NCI-H2227 treated with DMSO at 0.1 percent for 48 hours (cell line): ENCODE results near the gene BIRC7.

ENCODE experiments used
- DNase-seq: peaks from one replicate; lab custom pipeline; 2025; lab: John Stamatoyannopoulos, UW

Gene BIRC7

GRCh38 chr20:63224412-63225081 is 11.2 kb upstream of the BIRC7 start:
- DNase-seq: peak; percentile 55

DNA sequence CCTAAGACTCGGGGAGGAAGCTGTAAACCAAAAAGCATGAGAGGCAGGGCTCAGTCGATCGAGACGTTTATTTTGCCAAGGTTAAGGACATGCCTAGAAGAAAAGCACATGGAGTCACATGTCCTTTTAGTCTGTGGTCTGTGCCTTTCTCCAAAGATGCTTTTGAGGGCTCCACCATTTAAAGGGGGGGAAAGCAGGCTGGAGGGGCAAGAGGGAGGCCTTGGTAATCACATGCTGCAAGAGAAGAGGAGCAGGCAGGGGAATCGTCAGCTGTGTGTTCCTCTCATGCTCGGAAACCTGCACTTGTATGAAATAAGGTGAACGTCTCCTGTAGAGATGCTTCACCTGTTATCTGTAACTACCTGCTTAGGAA is 10.6 kb upstream of the BIRC7 start:
- peak; percentile 50 for DNase-seq

DNA sequence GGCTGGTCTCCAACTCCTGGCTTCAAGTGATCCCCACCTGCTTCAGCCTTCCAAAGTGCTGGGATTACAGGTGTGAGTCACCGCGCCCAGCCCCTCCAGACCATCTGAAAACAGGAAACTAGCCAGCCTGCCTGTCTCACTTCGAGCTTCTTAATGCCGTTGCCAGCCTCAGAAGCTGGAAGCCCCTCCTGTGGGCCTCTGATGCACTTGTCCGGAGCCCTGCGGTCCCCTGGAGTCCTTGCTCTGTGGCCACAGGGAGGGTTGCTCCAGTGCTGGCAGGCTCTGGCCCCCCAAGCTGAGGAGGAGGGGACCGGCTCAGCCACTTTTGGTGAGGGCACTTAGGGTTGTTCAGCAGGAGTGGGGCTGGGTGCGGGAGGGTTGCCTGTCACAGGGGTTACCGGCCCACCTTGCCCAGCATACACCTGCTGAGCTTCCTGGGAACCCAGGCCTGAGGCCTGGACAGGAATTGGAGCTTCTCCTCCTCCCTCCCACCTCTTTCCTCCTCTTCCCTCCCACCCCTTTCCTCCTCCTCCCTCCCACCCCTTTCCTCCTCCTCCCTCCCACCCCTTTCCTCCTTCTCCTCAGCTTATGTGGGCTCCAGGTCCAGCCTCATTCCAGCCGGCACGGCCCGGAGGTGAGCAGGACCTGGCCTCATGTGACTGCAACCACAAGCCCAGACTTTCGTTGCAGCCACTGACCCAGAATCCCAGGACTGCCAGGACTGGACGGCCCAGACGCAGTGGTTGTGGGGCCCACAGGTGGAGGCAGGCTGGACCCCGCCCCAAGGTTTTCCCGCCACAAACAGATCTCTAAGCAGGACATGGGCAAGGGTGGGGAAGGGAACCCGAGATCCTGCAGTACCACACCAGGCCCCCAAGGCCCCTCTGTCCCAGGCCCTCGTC is 9.4 kb upstream of the BIRC7 start:
- DNase-seq: no peak

GRCh38 chr20:63227260-63227659 is 8.4 kb upstream of the BIRC7 start:
- DNase-seq: no peak

GRCh38 chr20:63228806-63229205 is 6.9 kb upstream of the BIRC7 start:
- no peak for DNase-seq

DNA sequence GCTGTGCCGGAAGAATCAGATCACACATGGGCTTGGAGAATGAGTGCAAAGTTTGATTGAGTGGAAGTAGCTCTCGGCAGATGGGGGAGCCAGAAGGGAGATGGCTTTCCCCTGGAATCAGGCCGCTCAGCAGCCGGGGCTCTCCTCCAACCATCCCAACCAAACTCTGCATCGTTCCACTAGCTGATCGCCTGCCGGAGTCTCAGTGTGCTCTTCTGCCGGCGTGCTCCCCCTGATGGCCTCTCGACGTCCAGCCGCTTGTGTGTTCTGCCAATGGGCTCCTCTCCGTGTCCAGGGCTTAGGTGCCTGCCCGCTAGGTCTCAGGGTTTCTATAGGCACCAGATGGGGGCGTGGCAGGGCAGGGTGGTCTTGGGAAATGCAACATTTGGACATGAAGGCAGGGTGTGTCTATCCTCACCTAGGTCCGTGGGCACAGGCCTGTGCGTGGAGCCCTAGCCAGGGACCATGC is 4.9 kb upstream of the BIRC7 start:
- DNase-seq: peak; percentile 12

- DNase-seq: no peak
Observed at GRCh38 chr20:63232235-63233060, 3.3 kb upstream of the BIRC7 start.

- DNase-seq: no peak
Observed at GRCh38 chr20:63233061-63233344, 2.7 kb upstream of the BIRC7 start.

DNA sequence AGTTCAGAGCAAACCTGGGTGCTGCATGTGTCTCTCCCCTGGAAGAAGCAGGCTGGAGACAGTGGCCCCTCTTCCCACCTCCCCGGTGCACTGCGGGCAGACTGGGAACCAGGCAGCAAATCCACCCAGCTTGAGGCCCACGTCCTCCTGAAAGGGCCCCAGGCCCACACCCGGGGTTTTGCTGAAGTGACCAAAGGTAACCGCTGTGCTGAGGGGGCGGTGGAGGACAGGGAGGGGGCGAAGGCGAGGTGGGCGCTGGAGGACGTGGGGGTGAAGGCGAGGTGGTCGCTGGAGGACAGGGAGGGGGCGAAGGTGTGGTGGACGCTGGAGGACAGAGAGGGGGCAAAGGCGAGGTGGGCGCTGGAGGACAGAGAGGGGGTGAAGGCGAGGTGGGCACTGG is 1.8 kb upstream of the BIRC7 start:
- no peak for DNase-seq

GRCh38 chr20:63234693-63235398 is 859 bp upstream of the BIRC7 start:
- peak; percentile 3 for DNase-seq

DNA sequence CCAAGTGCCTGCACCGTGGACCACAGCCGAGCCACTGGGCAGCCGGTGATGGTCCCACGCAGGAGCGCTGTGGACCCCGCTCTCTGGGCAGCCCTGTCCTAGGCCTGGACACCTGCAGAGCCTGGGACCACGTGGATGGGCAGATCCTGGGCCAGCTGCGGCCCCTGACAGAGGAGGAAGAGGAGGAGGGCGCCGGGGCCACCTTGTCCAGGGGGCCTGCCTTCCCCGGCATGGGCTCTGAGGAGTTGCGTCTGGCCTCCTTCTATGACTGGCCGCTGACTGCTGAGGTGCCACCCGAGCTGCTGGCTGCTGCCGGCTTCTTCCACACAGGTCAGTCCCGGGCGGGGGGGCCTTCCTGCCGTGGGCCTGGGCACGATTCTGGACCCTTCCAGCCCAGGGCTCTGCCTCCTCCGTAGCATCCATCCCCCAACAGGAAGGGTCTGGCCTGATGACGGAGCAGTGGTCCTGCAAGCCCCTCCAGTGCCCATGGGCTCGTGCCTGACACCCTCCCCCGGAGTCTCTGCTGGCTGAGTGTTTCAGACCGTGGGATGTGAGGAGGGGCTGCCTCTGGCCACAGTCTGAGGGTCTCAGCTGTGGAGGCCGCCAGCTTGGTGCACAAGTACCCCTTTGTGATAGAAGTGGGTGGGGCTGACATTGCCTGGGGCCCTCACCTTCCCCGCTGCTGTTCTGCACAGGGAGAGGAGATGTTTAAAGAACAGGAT is 572 bp downstream of the BIRC7 start:
- no peak for DNase-seq

- DNase-seq: no peak
Observed at GRCh38 chr20:63238031-63238430, 2.3 kb downstream of the BIRC7 start.

GRCh38 chr20:63238514-63239125 is 2.9 kb downstream of the BIRC7 start:
- DNase-seq: no peak

GRCh38 chr20:63239431-63239830 is 3.7 kb downstream of the BIRC7 start:
- DNase-seq: no peak

- no peak for DNase-seq
Observed at GRCh38 chr20:63240004-63240403, 4.3 kb downstream of the BIRC7 start.

GRCh38 chr20:63241272-63241671 is 5.6 kb downstream of the BIRC7 start:
- no peak for DNase-seq

DNA sequence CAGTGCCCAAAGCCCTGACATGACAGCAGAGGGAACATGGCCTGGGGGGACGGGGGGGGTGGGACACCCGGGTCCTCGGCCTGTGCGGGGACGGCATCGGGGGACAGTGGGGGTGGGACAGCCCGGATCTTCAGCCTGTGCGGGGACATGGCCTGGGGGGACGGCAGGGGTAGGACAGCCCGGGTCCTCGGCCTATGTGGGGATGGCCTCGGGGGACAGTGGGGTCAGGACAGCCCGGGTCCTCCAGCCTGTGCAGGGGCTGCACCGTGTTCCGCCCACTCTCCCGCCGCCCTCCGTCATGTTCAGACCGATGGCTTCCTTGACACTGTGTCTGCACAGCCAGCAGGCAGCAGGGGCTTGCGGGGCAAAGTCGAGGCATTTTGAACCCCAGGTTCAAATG is 7.0 kb downstream of the BIRC7 start:
- no peak for DNase-seq

GRCh38 chr20:63243604-63244247 is 8.0 kb downstream of the BIRC7 start:
- no peak for DNase-seq

GRCh38 chr20:63244468-63244867 is 8.8 kb downstream of the BIRC7 start:
- DNase-seq: no peak

DNA sequence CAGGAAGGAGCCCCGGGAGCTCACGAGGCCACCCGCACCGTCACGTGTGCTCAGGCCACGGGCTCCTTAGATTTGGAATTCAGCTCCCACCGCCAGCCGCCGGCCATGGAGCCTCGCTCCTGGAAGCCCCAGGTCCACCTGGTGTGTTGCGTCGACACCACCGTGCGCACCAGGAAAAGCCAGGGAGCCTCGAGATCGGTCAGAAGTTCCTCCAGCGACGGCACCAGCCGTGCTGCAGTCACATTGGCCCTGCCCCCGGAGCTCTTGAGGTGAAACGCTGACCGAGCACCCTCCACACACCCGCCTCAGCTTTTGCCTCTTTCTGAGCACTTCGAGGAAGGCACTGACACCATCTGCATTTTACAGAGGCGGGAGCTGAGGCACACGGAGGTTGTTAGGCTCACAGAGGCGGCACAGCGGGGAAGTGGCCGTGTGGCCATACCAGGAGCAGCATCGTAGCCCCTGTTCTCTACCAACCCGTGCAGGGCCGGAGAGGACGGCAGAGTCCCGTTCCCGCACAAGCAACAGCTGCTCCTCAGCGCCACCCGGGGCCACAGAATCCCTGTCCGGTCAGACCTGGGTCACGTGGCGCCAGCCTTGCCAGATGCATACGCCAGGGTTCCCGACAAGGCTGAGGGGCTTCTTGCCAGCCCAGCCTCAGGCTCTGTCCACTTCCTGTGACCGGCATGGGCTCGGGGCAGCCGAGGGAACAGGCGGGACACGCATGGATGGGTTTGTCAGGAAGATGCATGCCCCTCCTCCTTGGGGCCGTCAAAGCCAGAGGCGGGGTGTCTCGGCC is 11.0 kb downstream of the BIRC7 start:
- no peak for DNase-seq
